Astrocyte (in vitro differentiated cells and primary cell): ENCODE measurements around the gene PIK3R3. TPM values are rescaled to one million over a fixed set of nuclear protein-coding genes. Genes with fewer than 3 reads are reported as not detected.

Source experiments
- DNase-seq: peaks from one replicate; pipeline ENCODE4 v3.0.0-alpha.2; 2010; ENCODE audit warnings: low read depth
- FAIRE-seq: peaks from 2 replicates; lab custom pipeline; 2011; peaks lifted over from hg19 to GRCh38; lab: Jason Lieb, UNC
- H2AFZ ChIP-seq: 2 replicates; pipeline ENCODE4 v1.6.0; 2012; ENCODE audit warnings: low read depth, low read length, inconsistent platforms
- H3K27ac ChIP-seq: 2 replicates; pipeline ENCODE4 v1.5.1; 2011; ENCODE audit warnings: low read depth, low read length, inconsistent platforms
- H3K27me3 ChIP-seq: 2 replicates; pipeline ENCODE4 v1.6.0; 2011; ENCODE audit warnings: low read length, inconsistent platforms; ENCODE audit not compliant: insufficient read depth
- H3K36me3 ChIP-seq: 2 replicates; pipeline ENCODE4 v1.5.1; 2011; ENCODE audit warnings: low read length, inconsistent platforms; ENCODE audit not compliant: insufficient read depth
- H3K4me1 ChIP-seq: 2 replicates; pipeline ENCODE4 v1.5.1; 2011; ENCODE audit warnings: low read length, inconsistent platforms; ENCODE audit not compliant: insufficient read depth
- H3K4me2 ChIP-seq: 2 replicates; pipeline ENCODE4 v1.6.0; 2012; ENCODE audit warnings: low read length, inconsistent platforms
- H3K4me3 ChIP-seq: 2 replicates; pipeline ENCODE4 v1.5.1; 2011; ENCODE audit warnings: low read depth, mild to moderate bottlenecking, low read length, inconsistent platforms; ENCODE audit not compliant: insufficient read depth
- H3K79me2 ChIP-seq: 2 replicates; pipeline ENCODE4 v1.6.0; 2012; ENCODE audit warnings: mild to moderate bottlenecking, low read length, inconsistent platforms; ENCODE audit not compliant: insufficient read depth
- H3K9ac ChIP-seq: 2 replicates; pipeline ENCODE4 v1.6.0; 2012; ENCODE audit warnings: mild to moderate bottlenecking, low read length, inconsistent platforms
- H3K9me3 ChIP-seq: 2 replicates; pipeline ENCODE4 v1.5.1; 2012; ENCODE audit warnings: low read depth, mild to moderate bottlenecking, low read length, inconsistent platforms; ENCODE audit not compliant: insufficient read depth
- H4K20me1 ChIP-seq: 2 replicates; pipeline ENCODE4 v1.6.0; 2012; ENCODE audit warnings: low read length, inconsistent platforms; ENCODE audit not compliant: insufficient read depth
- H3K27ac Mint-ChIP-seq: one replicate; pipeline ENCODE4 v1.8.0; 2021; ENCODE audit warnings: mild to moderate bottlenecking, mixed read lengths; ENCODE audit not compliant: unreplicated experiment
- H3K27me3 Mint-ChIP-seq: one replicate; pipeline ENCODE4 v1.8.0; 2021; ENCODE audit warnings: low read depth, mixed read lengths; ENCODE audit not compliant: unreplicated experiment
- H3K36me3 Mint-ChIP-seq: one replicate; pipeline ENCODE4 v1.8.0; 2021; ENCODE audit warnings: low read depth, mixed read lengths; ENCODE audit not compliant: unreplicated experiment
- H3K4me1 Mint-ChIP-seq: one replicate; pipeline ENCODE4 v1.8.0; 2021; ENCODE audit warnings: low read depth, mixed read lengths; ENCODE audit not compliant: unreplicated experiment
- H3K4me3 Mint-ChIP-seq: one replicate; pipeline ENCODE4 v1.8.0; 2021; ENCODE audit warnings: mild to moderate bottlenecking, moderate library complexity, mixed read lengths; ENCODE audit not compliant: unreplicated experiment
- H3K9me3 Mint-ChIP-seq: one replicate; pipeline ENCODE4 v1.8.0; 2021; ENCODE audit warnings: mild to moderate bottlenecking, mixed read lengths; ENCODE audit not compliant: unreplicated experiment
- EZH2 ChIP-seq: IDR thresholded peaks from 2 replicates; pipeline ENCODE4 v1.6.1; 2012; ENCODE audit warnings: mild to moderate bottlenecking, low read length, inconsistent platforms; ENCODE audit not compliant: insufficient read depth
- total RNA-seq: library from RNA; stranded (reverse); gene quantifications from 2 replicates; pipeline ENCODE4 v1.2.1, GENCODE V29; 2021
- TF ChIP-seq, protein P1 (sequence below): IDR thresholded peaks from 2 replicates; pipeline ENCODE4 v1.5.1; 2011; ENCODE audit warnings: low read depth, mild to moderate bottlenecking, inconsistent platforms, low read length, moderate library complexity; ENCODE audit not compliant: insufficient read depth

Gene PIK3R3
- total RNA-seq, 1 donor from 2014 or later: 68.4 TPM

DNA sequence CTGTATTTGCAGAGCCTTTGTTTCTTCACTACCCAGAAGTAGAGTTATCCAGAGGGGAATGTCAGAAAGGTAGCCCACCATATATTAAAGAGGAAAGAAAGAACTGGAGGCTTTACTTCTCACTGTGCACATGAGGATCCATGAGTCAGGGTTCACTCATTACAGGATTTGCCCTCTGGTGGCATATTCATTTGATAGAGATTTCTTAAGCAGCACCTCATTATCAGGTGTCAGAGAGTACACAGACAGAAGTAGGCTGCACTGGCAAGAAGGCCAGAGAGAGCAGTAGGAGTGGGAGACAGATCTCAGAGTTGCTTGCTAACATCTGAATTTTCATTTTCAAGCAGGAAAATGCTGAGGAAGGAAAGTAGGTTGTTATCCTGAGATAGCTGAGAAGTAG, 123.8 kb downstream of the PIK3R3 start:
- H2AFZ ChIP-seq: no peak overlapping the region
- Mint-ChIP-seq H3K27ac (no peak overlapping the region), H3K4me3 (no peak overlapping the region), H3K27me3 (no peaks in the 10 kb centered on the region), H3K9me3 (no peaks in the 10 kb centered on the region), H3K36me3 (peaks cover 35% of the 10 kb centered on the region), H3K4me1 (no peaks in the 10 kb centered on the region)
- no peaks in the 10 kb centered on the region for H4K20me1 ChIP-seq
- no peak overlapping the region for H3K9ac ChIP-seq
- H3K4me1 ChIP-seq: no peaks in the 10 kb centered on the region
- no peaks in the 10 kb centered on the region for H3K9me3 ChIP-seq
- H3K27me3 ChIP-seq: no peaks in the 10 kb centered on the region
- H3K79me2 ChIP-seq: no peaks in the 10 kb centered on the region
- TF ChIP-seq, protein P1, sequence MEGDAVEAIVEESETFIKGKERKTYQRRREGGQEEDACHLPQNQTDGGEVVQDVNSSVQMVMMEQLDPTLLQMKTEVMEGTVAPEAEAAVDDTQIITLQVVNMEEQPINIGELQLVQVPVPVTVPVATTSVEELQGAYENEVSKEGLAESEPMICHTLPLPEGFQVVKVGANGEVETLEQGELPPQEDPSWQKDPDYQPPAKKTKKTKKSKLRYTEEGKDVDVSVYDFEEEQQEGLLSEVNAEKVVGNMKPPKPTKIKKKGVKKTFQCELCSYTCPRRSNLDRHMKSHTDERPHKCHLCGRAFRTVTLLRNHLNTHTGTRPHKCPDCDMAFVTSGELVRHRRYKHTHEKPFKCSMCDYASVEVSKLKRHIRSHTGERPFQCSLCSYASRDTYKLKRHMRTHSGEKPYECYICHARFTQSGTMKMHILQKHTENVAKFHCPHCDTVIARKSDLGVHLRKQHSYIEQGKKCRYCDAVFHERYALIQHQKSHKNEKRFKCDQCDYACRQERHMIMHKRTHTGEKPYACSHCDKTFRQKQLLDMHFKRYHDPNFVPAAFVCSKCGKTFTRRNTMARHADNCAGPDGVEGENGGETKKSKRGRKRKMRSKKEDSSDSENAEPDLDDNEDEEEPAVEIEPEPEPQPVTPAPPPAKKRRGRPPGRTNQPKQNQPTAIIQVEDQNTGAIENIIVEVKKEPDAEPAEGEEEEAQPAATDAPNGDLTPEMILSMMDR: no peak
- TF ChIP-seq EZH2: no peak
- FAIRE-seq (no peak), DNase-seq (no peak)
- peaks cover 22% of the 10 kb centered on the region for H3K36me3 ChIP-seq
- no peak overlapping the region for H3K4me3 ChIP-seq
- H3K4me2 ChIP-seq: no peak overlapping the region
- no peak overlapping the region for H3K27ac ChIP-seq

DNA sequence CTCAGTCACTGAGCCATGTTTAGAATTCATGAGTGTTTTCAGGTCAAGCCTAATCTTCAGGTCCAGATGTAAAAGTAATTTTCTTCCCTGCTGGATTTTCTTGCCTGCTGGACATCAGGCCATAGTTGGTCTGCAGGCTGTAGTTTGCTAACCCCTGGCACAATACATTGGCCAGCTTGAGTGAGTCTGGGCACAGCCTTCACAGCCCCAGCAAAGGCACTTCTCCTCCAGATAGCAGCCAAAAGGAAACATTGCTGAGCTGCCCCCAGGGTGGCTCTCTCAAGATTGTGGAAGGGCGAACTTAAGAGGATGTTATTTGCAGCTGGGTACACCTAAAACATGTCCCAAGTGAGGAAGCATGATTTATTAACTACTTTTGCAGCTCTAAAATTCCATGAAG, 126.8 kb downstream of the PIK3R3 start:
- no peak for TF ChIP-seq EZH2
- TF ChIP-seq, protein P1: no peak
- Histone ChIP-seq H2AFZ (no peak overlapping the region), H3K4me3 (no peak overlapping the region), H3K27ac (no peak overlapping the region), H3K4me1 (no peaks in the 10 kb centered on the region), H3K36me3 (peaks cover 22% of the 10 kb centered on the region), H3K4me2 (no peak overlapping the region), H3K9ac (no peak overlapping the region), H4K20me1 (no peaks in the 10 kb centered on the region), H3K27me3 (no peaks in the 10 kb centered on the region), H3K79me2 (no peaks in the 10 kb centered on the region), H3K9me3 (no peaks in the 10 kb centered on the region)
- Mint-ChIP-seq H3K4me3 (no peak overlapping the region), H3K4me1 (peaks cover 3% of the 10 kb centered on the region), H3K27ac (no peak overlapping the region), H3K36me3 (peaks cover 31% of the 10 kb centered on the region), H3K27me3 (no peaks in the 10 kb centered on the region), H3K9me3 (no peaks in the 10 kb centered on the region)
- FAIRE-seq (no peak), DNase-seq (no peak)

DNA sequence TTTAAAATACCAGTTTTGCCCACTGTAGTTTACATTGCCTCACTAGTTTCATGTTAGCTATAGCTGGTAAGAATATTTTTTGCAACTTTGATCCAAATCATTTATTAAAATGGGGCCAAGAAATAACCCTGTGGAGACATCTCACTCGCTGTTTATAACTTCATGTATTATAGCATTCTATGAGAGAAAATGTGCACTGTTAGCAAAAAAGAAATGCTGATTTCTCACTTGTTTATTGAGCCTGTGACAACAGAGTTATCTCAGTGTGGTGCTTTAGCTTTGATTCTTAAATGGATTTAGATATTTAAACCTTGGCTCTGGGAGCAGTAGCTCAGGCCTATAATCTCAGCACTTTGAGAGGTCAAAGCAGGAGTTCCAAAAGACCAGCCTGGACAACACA, 127.9 kb downstream of the PIK3R3 start:
- no peaks in the 10 kb centered on the region for H3K27me3 Mint-ChIP-seq
- FAIRE-seq: no peak

More for the DNA sequence above, 127.9 kb downstream of the PIK3R3 start:
- H3K4me3 Mint-ChIP-seq: no peak overlapping the region
- Histone ChIP-seq H3K4me2 (no peak overlapping the region), H3K79me2 (no peaks in the 10 kb centered on the region), H3K27ac (no peak overlapping the region), H3K4me1 (no peaks in the 10 kb centered on the region), H3K9me3 (no peaks in the 10 kb centered on the region), H3K36me3 (peaks cover 17% of the 10 kb centered on the region), H3K27me3 (no peaks in the 10 kb centered on the region), H3K9ac (no peak overlapping the region), H2AFZ (no peak overlapping the region), H3K4me3 (no peak overlapping the region), H4K20me1 (no peaks in the 10 kb centered on the region)
- H3K4me1 Mint-ChIP-seq: peaks cover 3% of the 10 kb centered on the region
- TF ChIP-seq, protein P1: no peak
- no peak for TF ChIP-seq EZH2
- H3K9me3 Mint-ChIP-seq: no peaks in the 10 kb centered on the region
- H3K36me3 Mint-ChIP-seq: peaks cover 24% of the 10 kb centered on the region
- DNase-seq: no peak
- no peak overlapping the region for H3K27ac Mint-ChIP-seq
